Measurements from ENCODE around the gene LRRC49. TPM values are rescaled to one million over a fixed set of nuclear protein-coding genes. Genes with fewer than 3 reads are reported as not detected.

The LRRC49 gene
- total RNA-seq, 1 experiment from 2014 or later = 9.2 TPM

DNA sequence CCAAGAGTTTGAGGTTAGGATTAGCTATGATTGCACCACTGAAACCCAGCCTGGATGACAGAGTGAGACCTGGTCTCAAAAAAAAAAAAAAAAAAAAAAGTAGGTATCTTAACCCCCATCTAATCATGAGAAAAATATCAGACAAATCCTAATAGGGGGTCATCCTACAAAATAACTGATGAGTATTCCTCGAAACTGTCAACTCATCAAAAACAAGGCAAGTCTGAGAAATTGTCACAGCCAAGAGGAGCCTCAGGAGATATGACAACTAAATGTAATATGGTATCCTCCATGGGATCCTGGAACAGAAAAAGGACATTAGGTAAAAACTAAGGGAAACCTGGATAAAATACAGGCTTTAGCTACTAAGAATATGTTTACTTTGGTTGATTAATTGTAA, 70.6 kb downstream of the LRRC49 start:
- Histone ChIP-seq H3K27ac (ENCODE audit: low read depth, low read length, poor library complexity, severe bottlenecking) (no peak overlapping the region), H3K4me3 (ENCODE audit: low read depth, low read length, poor library complexity, severe bottlenecking) (no peak overlapping the region), H3K36me3 (ENCODE audit: insufficient read depth, low read length, poor library complexity, severe bottlenecking) (no peaks in the 10 kb centered on the region), H3K9me3 (ENCODE audit: low read depth, low read length, poor library complexity, severe bottlenecking) (no peaks in the 10 kb centered on the region), H3K4me1 (ENCODE audit: insufficient read depth, low read length, poor library complexity, severe bottlenecking) (no peaks in the 10 kb centered on the region), H3K27me3 (replicated peaks; ENCODE audit: insufficient read depth, low read depth, low read length, poor library complexity) (no peaks in the 10 kb centered on the region)
- DNase-seq (ENCODE audit: low spot score) = no peak
- ChIA-PET POLR2A (ENCODE audit: low non-redundant PET) (no interaction called here), CTCF (interaction anchor here (0.6 kb wide), 2 partner anchors 143 to 238 kb away, joined by 3 to 11 read pairs; no protein-coding TSS in a partner anchor)
- intact Hi-C loops (cut with micrococcal nuclease; ENCODE audit: unreplicated experiment) = no loop called here
- no TSS peak for BruUV-seq (replicated peaks)
- TF ChIP-seq, protein P1, sequence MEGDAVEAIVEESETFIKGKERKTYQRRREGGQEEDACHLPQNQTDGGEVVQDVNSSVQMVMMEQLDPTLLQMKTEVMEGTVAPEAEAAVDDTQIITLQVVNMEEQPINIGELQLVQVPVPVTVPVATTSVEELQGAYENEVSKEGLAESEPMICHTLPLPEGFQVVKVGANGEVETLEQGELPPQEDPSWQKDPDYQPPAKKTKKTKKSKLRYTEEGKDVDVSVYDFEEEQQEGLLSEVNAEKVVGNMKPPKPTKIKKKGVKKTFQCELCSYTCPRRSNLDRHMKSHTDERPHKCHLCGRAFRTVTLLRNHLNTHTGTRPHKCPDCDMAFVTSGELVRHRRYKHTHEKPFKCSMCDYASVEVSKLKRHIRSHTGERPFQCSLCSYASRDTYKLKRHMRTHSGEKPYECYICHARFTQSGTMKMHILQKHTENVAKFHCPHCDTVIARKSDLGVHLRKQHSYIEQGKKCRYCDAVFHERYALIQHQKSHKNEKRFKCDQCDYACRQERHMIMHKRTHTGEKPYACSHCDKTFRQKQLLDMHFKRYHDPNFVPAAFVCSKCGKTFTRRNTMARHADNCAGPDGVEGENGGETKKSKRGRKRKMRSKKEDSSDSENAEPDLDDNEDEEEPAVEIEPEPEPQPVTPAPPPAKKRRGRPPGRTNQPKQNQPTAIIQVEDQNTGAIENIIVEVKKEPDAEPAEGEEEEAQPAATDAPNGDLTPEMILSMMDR (conservative IDR thresholded peaks at IDR 0.05; ENCODE audit: low read depth, low read length) = no peak
- TF ChIP-seq EZH2 (IDR thresholded peaks at IDR 0.05; ENCODE audit: borderline replicate concordance, low read depth, low read length, poor library complexity, severe bottlenecking) = no peak

- ChIA-PET CTCF (no interaction called here), POLR2A (ENCODE audit: low non-redundant PET) (no interaction called here)
- BruUV-seq (replicated peaks) = no TSS peak
- no peak for DNase-seq (ENCODE audit: low spot score)
- intact Hi-C loops (cut with micrococcal nuclease; ENCODE audit: unreplicated experiment) = no loop called here
- TF ChIP-seq, protein P1 (conservative IDR thresholded peaks at IDR 0.05; ENCODE audit: low read depth, low read length) = no peak
- no peak for TF ChIP-seq EZH2 (IDR thresholded peaks at IDR 0.05; ENCODE audit: borderline replicate concordance, low read depth, low read length, poor library complexity, severe bottlenecking)
- Histone ChIP-seq H3K27ac (ENCODE audit: low read depth, low read length, poor library complexity, severe bottlenecking) (no peak overlapping the region), H3K27me3 (replicated peaks; ENCODE audit: insufficient read depth, low read depth, low read length, poor library complexity) (no peaks in the 10 kb centered on the region), H3K9me3 (ENCODE audit: low read depth, low read length, poor library complexity, severe bottlenecking) (no peaks in the 10 kb centered on the region), H3K4me3 (ENCODE audit: low read depth, low read length, poor library complexity, severe bottlenecking) (no peak overlapping the region), H3K4me1 (ENCODE audit: insufficient read depth, low read length, poor library complexity, severe bottlenecking) (no peaks in the 10 kb centered on the region), H3K36me3 (ENCODE audit: insufficient read depth, low read length, poor library complexity, severe bottlenecking) (no peaks in the 10 kb centered on the region)
These were observed 71.4 kb downstream of the LRRC49 start for GRCh38 chr15:70964058-70964457.

DNA sequence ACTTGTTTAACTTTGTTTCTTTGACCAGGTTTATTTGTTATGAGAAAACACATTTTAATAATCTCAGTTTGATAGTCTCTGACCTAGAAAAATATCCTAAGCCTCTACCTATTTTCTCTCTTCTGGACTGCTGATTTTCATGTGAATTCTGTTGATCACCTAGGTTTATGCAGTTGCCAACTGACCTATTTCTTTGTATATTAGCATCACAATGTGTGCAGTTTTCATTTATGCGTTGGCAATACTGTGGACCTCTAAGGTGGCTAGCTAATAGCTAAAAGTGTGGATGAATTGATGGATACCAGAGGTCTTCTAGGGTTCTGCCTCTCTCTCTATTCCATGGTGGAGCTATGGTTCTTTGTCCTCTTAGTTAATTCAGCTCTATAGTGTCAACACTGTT, 72.1 kb downstream of the LRRC49 start:
- Histone ChIP-seq H3K9me3 (ENCODE audit: low read depth, low read length, poor library complexity, severe bottlenecking) (no peaks in the 10 kb centered on the region), H3K27me3 (replicated peaks; ENCODE audit: insufficient read depth, low read depth, low read length, poor library complexity) (no peaks in the 10 kb centered on the region), H3K36me3 (ENCODE audit: insufficient read depth, low read length, poor library complexity, severe bottlenecking) (no peaks in the 10 kb centered on the region), H3K4me1 (ENCODE audit: insufficient read depth, low read length, poor library complexity, severe bottlenecking) (no peaks in the 10 kb centered on the region), H3K27ac (ENCODE audit: low read depth, low read length, poor library complexity, severe bottlenecking) (no peak overlapping the region), H3K4me3 (ENCODE audit: low read depth, low read length, poor library complexity, severe bottlenecking) (no peak overlapping the region)
- ChIA-PET CTCF (no interaction called here), POLR2A (ENCODE audit: low non-redundant PET) (no interaction called here)
- DNase-seq (ENCODE audit: low spot score) = no peak
- intact Hi-C loops (cut with micrococcal nuclease; ENCODE audit: unreplicated experiment) = no loop called here
- no TSS peak for BruUV-seq (replicated peaks)
- TF ChIP-seq, protein P1 (conservative IDR thresholded peaks at IDR 0.05; ENCODE audit: low read depth, low read length) = no peak
- TF ChIP-seq EZH2 (IDR thresholded peaks at IDR 0.05; ENCODE audit: borderline replicate concordance, low read depth, low read length, poor library complexity, severe bottlenecking) = no peak
